DMS53 (cell line): ENCODE data around the gene SLC24A4.

ENCODE experiments used
- DNase-seq: peaks from one replicate; lab custom pipeline; 2025; lab: John Stamatoyannopoulos, UW

SLC24A4 gene

GRCh38 chr14:92475451-92476187, 152.7 kb downstream of the SLC24A4 start:
- DNase-seq, result no peak

DNA sequence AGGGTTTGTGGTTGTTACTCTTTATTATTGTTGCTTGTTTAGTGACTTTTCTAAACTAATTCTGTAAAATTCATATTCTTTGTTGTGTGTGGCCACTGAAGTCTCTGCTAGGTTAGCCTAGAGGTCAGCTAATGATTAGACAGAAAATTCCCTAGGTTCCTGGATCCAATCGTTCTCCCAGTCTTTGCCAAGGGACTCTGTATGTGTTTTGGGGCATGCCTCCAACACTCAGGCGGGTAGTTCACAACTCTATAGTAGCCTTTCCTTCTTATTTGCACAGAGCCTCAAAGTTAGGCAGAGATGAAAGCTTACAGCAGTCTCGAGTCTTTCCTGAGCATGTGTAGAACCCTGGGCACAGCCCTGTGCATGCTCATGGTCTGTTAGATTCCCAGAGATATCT, 157.9 kb downstream of the SLC24A4 start:
- DNase-seq, result no peak

DNA sequence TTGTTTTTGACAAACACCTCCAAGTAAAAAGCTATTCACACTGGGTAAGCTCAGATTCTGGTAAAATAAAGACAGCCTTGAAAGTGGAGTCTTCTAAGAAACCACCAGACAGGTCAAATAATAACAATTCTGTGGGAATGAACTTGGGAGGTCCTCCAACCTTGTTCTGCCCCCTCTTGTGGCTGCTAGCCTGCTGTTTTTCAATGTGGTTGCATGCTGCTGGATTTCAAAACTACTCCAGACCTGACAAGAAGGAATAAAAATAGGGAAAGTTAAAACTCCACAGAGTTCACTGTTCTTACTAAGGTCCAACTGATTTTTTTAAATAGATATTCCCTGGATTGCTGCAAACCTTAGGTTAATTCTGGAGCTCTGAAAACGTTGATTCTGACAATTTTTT, 158.4 kb downstream of the SLC24A4 start:
- no peak for DNase-seq

GRCh38 chr14:92481811-92482555, 159.0 kb downstream of the SLC24A4 start:
- no peak for DNase-seq

- no peak for DNase-seq
Measured at GRCh38 chr14:92482621-92483319, 159.8 kb downstream of the SLC24A4 start.

- DNase-seq, result no peak
Measured at GRCh38 chr14:92484132-92484823, 161.3 kb downstream of the SLC24A4 start.

GRCh38 chr14:92486881-92487280, 163.9 kb downstream of the SLC24A4 start:
- DNase-seq, result no peak

GRCh38 chr14:92487513-92488133, 164.7 kb downstream of the SLC24A4 start:
- DNase-seq, result no peak

- DNase-seq, result no peak
Measured at GRCh38 chr14:92489394-92490238, 166.7 kb downstream of the SLC24A4 start.

DNA sequence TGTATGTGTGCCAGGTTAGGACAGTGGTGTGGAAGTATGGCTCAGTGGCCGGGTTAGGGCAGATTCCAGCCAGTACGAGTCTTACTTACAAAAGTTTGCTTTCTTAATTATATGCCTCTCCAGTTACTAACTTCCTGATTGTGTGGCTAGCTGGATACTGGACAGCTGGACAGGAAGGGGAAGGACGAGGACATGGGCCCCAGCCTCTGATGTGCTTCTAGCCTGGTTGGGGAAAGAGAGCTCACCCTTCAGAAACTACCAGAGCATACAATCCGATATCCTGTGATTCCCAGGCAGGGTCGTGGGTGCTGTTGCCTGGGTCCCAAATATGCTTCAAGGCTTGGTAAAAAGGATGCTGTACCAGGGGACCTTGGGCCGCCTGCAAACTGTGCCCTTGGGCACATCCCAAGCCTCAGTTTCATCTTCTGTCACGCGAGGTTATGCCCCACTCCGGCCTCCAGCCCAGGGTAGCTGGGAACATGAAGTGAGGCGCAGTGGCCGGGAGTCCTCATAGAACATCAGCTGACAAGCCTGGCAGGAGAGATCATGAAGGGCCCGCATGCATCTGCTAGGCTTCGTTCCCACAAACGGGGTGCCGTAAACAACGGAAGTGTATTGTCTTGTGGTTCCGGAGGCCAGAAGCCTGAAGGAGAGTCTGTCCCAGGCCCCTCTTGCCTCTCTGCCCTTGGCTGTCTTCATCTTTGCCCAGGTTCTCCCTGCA, 167.4 kb downstream of the SLC24A4 start:
- no peak for DNase-seq

DNA sequence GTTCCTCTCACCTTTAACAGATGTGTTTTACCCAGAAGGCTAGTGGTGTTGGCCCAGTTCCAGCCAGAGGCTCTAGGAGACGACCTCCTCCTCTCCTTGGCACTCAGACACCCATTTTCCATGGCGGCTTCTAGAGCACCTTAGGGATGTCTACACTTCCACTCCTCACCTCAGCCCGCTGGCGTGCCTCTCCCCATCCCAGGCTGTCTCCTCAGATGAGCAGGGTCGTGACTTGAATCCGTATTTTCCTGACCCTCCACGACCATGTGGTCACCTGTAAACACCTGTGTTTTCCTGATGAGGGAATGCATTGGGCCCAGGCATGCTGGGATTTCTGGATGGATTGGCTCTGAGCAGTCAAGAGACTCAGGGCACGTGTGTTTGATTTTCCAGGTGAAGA, 168.8 kb downstream of the SLC24A4 start:
- DNase-seq, result no peak

GRCh38 chr14:92492258-92492657, 169.3 kb downstream of the SLC24A4 start:
- DNase-seq, result no peak

DNA sequence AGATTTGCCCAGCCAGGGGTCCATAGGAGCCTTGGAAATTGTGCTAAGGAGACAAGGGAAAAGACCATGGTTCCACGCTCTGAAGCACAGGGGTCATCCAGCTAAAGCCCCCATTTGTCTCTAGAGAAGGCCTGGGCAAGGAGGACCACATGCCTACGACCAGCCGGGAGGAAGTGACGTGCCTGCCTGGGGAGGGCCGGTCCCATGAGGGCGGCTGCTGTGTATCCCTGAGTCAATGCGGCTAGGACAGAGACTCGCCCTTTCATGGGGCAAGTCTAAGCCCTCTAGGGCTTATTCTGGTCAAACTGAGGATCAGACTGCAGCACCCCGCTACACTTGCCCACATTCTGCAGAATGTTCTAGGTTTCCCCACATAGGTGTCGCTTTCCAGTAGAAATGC, 170.1 kb downstream of the SLC24A4 start:
- DNase-seq, result no peak

DNA sequence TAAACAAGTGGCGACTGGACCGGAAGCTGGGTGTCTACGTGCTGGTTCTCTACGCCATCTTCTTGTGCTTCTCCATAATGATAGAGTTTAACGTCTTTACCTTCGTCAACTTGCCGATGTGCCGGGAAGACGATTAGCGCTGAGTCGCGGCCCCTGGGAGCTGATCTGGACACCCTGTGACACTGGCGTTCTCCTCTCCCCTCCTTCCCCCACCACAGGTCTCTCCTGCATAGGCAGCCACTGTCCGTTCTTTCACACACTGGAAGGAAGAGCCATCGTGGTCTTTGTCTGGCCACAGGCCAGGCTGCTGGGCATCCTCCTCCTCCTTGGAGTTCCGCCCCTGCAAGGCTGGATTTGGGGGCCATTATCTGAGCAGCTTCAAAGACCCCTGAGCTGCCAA, 170.5 kb downstream of the SLC24A4 start:
- DNase-seq, result no peak

- no peak for DNase-seq
Measured at GRCh38 chr14:92494512-92494911, 171.5 kb downstream of the SLC24A4 start.

DNA sequence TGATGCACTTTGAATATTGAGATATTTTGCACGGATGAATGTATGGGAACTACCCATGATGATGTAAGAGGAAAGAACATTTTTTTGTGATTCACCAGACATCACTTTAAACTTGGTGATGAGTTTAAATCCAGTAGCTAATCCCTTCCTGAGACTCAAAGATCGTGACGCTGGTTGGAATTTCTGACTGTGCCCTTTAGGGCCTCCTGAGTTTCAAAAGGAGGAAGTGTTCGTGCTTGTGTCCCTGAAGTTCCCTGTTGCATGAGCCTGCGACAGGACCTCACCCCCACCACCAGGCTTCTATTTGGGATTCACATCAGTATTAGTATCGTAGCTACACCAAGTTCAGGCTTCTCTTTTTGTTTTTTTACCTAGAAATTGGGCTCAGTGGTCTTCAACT, 172.1 kb downstream of the SLC24A4 start:
- DNase-seq, result no peak

- DNase-seq, result no peak
Measured at GRCh38 chr14:92496191-92496857, 173.4 kb downstream of the SLC24A4 start.

DNA sequence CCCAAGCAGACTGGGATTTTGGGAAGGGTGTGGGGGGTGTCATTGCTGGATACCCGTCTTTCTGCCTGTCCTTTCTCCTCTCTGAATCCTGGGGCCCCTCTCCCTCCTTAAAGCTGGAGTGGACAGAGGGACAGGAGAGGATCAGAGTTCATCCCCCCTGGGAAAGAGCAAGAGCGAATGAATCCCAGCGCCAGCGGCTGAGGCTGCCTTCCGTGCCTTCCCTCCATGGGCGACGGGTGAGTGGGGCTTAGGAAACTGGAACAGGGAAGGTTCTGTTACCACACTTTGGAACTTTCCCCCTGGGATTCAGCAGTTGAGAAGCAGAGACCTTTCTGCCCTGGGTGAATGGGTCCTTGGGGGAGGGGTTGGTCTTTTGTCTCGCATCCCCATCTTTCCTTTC, 174.4 kb downstream of the SLC24A4 start:
- no peak for DNase-seq

- DNase-seq, result no peak
Measured at GRCh38 chr14:92499234-92499633, 176.3 kb downstream of the SLC24A4 start.

DNA sequence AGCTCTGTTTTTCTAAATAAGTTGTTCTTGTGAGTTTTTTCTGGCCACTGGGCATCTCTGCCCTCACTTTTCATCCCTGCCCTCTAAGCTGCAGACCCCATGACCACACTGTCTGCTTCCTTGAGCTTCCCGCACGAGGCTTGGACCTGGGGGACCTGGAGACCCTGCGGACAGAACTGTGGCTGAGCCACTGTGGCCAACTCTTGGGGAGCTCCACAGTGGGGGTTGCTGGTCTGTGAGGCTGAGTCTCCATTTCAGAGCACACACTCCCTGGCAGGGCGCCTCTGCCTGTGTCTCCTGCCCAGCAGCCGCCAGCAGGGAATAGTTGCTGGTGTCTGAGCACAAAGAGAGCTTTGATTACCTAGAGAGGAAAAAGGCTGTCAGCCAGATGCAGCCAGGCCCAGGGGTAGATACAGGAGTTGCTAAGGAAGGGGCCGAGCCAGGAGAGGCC, 177.6 kb downstream of the SLC24A4 start:
- DNase-seq, result no peak
